WTC11 (cell line): ENCODE data around the gene OSBPL6.

Source experiments
- ATF1 ChIP-seq: sonication (generic); formaldehyde crosslinking; IDR thresholded peaks from 2 replicates; pipeline ENCODE4 v1.8.1; 2023; ENCODE audit warnings: mild to moderate bottlenecking, moderate library complexity, missing genetic modification reagents
- CTCF ChIP-seq: fragments of 200-600 bp; IDR thresholded peaks from 2 replicates; pipeline ENCODE4 v1.8.0; 2022; ENCODE audit warnings: antibody characterized with exemption
- TCF7 ChIP-seq: sonication (generic); formaldehyde crosslinking; IDR thresholded peaks from 2 replicates; pipeline ENCODE4 v1.8.0; 2022; ENCODE audit warnings: mild to moderate bottlenecking, low read depth, missing genetic modification reagents, moderate library complexity
- ZBTB43 ChIP-seq: sonication (generic); formaldehyde crosslinking; IDR thresholded peaks from 2 replicates; pipeline ENCODE4 v1.8.1; 2023; ENCODE audit warnings: mild to moderate bottlenecking, missing genetic modification reagents
- ZNF232 ChIP-seq: sonication (generic); formaldehyde crosslinking; IDR thresholded peaks from 2 replicates; pipeline ENCODE4 v1.8.0; 2022; ENCODE audit warnings: mild to moderate bottlenecking, missing genetic modification reagents
- ZNF416 ChIP-seq: fragments of 250-450 bp; sonication (Bioruptor Pico); IDR thresholded peaks from 2 replicates; pipeline ENCODE4 v1.9.0; 2021; ENCODE audit warnings: mild to moderate bottlenecking, inconsistent platforms
- TF ChIP-seq, protein P1 (sequence below): sonication (generic); formaldehyde crosslinking; IDR thresholded peaks from 2 replicates; pipeline ENCODE4 v1.8.0; 2022; ENCODE audit warnings: mild to moderate bottlenecking, missing genetic modification reagents

DNA sequence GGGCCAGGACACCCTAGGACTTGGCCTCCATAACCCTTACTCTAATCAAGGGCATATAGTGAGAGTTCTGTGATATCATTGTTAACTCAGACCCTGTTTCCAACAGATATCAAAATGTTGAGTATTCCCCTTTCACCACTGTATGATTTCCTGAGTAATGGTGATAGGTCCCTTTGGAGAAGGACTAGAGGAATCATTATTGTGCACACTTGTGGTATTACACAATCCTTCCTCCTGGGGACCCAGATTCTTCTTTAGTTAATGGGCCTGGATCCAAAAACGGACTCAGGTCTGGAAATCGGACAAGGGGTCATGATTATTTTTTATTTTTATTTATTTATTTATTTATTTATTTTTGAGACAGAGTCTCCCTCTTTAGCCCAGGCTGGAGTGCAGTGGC is 233.1 kb downstream of the OSBPL6 start:
- no peak for TF ChIP-seq CTCF
- no peak for TF ChIP-seq TCF7 (CRISPR knock-in tag)
- no peak for TF ChIP-seq ATF1 (CRISPR knock-in tag)
- no peak for TF ChIP-seq ZNF232
- no peak for TF ChIP-seq ZNF416 (CRISPR knock-in tag)
- TF ChIP-seq ZBTB43 (CRISPR knock-in tag), result no peak
- TF ChIP-seq, protein P1, sequence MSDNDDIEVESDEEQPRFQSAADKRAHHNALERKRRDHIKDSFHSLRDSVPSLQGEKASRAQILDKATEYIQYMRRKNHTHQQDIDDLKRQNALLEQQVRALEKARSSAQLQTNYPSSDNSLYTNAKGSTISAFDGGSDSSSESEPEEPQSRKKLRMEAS, result no peak
